B cell (primary cell): ENCODE results near the gene F2RL3. TPM values are rescaled to one million over a fixed set of nuclear protein-coding genes. Genes with fewer than 3 reads are reported as not detected.

Source experiments
- ATAC-seq: fragments of 200-7000 bp; cut with Tn5 transposase; one replicate; pipeline ENCODE4 v1.10.0; 2021; ENCODE audit warnings: low read depth, mild to moderate bottlenecking, moderate number of reproducible peaks, moderate library complexity
- CTCF ChIA-PET: fragments of 350-600 bp; sonication (Branson Sonifier 250); formaldehyde crosslinking; loops from one replicate; lab custom pipeline; 2021; ENCODE audit warnings: antibody characterized with exemption, inconsistent platforms; lab: Charles Lee
- POLR2A ChIA-PET: fragments of 350-600 bp; sonication (Branson Sonifier 250); formaldehyde crosslinking; loops from one replicate; lab custom pipeline; 2021; ENCODE audit warnings: antibody characterized with exemption; lab: Charles Lee
- DNase-seq: peaks from one replicate; pipeline ENCODE4 v3.0.0; 2013
- H2AFZ ChIP-seq: 2 replicates; pipeline ENCODE4 v1.6.1; 2012; ENCODE audit warnings: mild to moderate bottlenecking, low read depth, low read length; ENCODE audit not compliant: insufficient read depth, poor library complexity, severe bottlenecking
- H3K27ac ChIP-seq, 2 donors: 1 replicate in 1 of 2; 2 replicates in 1 of 2; pipeline ENCODE4 v1.5.1; 2012 to 2013; ENCODE audit warnings: low read length in 2 of 2, mild to moderate bottlenecking in 2 of 2, moderate library complexity in 1 of 2
- H3K27me3 ChIP-seq, 4 experiments: fragments of 200-600 bp in 1 of 4; sonication (generic) in 1 of 4; replicated peaks in 1 of 4; 1 replicate in 2 of 4; 2 replicates in 2 of 4; pipeline versions ENCODE4 v1.6.1 to v1.7.0; 2013 to 2016; ENCODE audit warnings: low read length in 3 of 4, mild to moderate bottlenecking in 2 of 4, mixed read lengths in 1 of 4, moderate library complexity in 1 of 4; ENCODE audit not compliant: insufficient read depth in 4 of 4, control insufficient read depth in 3 of 4; ENCODE audit errors: control extremely low read depth in 1 of 4
- H3K36me3 ChIP-seq, 2 experiments: replicated peaks in 1 of 2; 1 replicate in 1 of 2; 2 replicates in 1 of 2; pipeline versions ENCODE4 v1.6.1 to v1.7.1; 2013; ENCODE audit warnings: low read length in 1 of 2; ENCODE audit not compliant: insufficient read depth in 2 of 2, control insufficient read depth in 1 of 2; ENCODE audit errors: control extremely low read depth in 1 of 2, extremely low read depth in 1 of 2
- H3K4me1 ChIP-seq, 2 donors: fragments of 200-600 bp in 1 of 2; sonication (generic) in 1 of 2; 1 replicate in 1 of 2; 2 replicates in 1 of 2; pipeline versions ENCODE4 v1.5.1 to v1.6.1; 2013 to 2017; ENCODE audit warnings: low read length in 2 of 2; ENCODE audit not compliant: control insufficient read depth in 2 of 2, insufficient read depth in 2 of 2
- H3K4me2 ChIP-seq: replicated peaks from 2 replicates; pipeline ENCODE3; 2012; ENCODE audit warnings: mild to moderate bottlenecking, low read depth, low read length; ENCODE audit not compliant: poor library complexity, severe bottlenecking
- H3K4me3 ChIP-seq, 5 experiments: fragments of 200-600 bp in 1 of 5; sonication (generic) in 1 of 5; 1 replicate in 3 of 5; 2 replicates in 2 of 5; pipeline versions ENCODE4 v1.5.1 to v1.7.0; 2011 to 2016; ENCODE audit warnings: low read length in 4 of 5, mild to moderate bottlenecking in 4 of 5, low read depth in 2 of 5, control low read depth in 1 of 5, moderate library complexity in 1 of 5; ENCODE audit not compliant: insufficient read depth in 1 of 5; ENCODE audit errors: control extremely low read depth in 1 of 5, extremely low read depth in 1 of 5
- H3K79me2 ChIP-seq: fragments of 200-600 bp; sonication (generic); one replicate; pipeline ENCODE4 v1.6.0; 2016; ENCODE audit warnings: low read length; ENCODE audit not compliant: control insufficient read depth, insufficient read depth
- H3K9ac ChIP-seq: fragments of 200-600 bp; sonication (generic); 2 replicates; pipeline ENCODE4 v1.6.1; 2017; ENCODE audit warnings: mild to moderate bottlenecking, low read length, moderate library complexity
- H3K9me3 ChIP-seq, 3 donors: one replicate each; pipeline versions ENCODE4 v1.6.1 to v1.7.1; 2013; ENCODE audit warnings: low read length in 2 of 3; ENCODE audit not compliant: control insufficient read depth in 2 of 3, insufficient read depth in 1 of 3; ENCODE audit errors: control extremely low read depth in 1 of 3
- H4K20me1 ChIP-seq: 2 replicates; pipeline ENCODE4 v1.6.0; 2012; ENCODE audit warnings: mild to moderate bottlenecking, low read length; ENCODE audit not compliant: insufficient read depth, control insufficient read depth, poor library complexity, severe bottlenecking
- H3K27ac Mint-ChIP-seq: one replicate; pipeline ENCODE4 v1.8.0; 2021; ENCODE audit warnings: mixed read lengths
- H3K27me3 Mint-ChIP-seq: one replicate; pipeline ENCODE4 v1.8.0; 2021; ENCODE audit warnings: mixed read lengths
- H3K4me1 Mint-ChIP-seq: one replicate; pipeline ENCODE4 v1.8.0; 2021; ENCODE audit warnings: mixed read lengths
- H3K4me3 Mint-ChIP-seq: one replicate; pipeline ENCODE4 v1.8.0; 2021; ENCODE audit warnings: mixed read lengths
- H3K9me3 Mint-ChIP-seq: one replicate; pipeline ENCODE4 v1.8.0; 2022; ENCODE audit warnings: mixed read lengths; ENCODE audit not compliant: insufficient read depth
- CTCF ChIP-seq: fragments of 200-600 bp; IDR thresholded peaks from one replicate; pipeline ENCODE4 v1.8.0; 2022; ENCODE audit warnings: antibody characterized with exemption, mild to moderate bottlenecking
- EZH2 ChIP-seq: IDR thresholded peaks from 2 replicates; pipeline ENCODE4 v1.6.1; 2012; ENCODE audit warnings: borderline replicate concordance, low read depth, mild to moderate bottlenecking, moderate library complexity, low read length; ENCODE audit not compliant: insufficient read depth, poor library complexity, severe bottlenecking
- WGBS: methylation state at CpG from one replicate; pipeline ENCODE4 v1.1.5; 2013; ENCODE audit warnings: missing lambda C conversion rate; ENCODE audit not compliant: insufficient coverage; 5-methylcytosine and 5-hydroxymethylcytosine counted together
- intact Hi-C: fragments of 100-400 bp; cut with micrococcal nuclease; formaldehyde crosslinking; loops from one replicate; pipeline ENCODE4 v1.10.0; 2022
- polyA plus RNA-seq: library from polyadenylated mRNA; depleted of rRNA; stranded (reverse); fragments of >200 nt; gene quantifications from 2 replicates; pipeline ENCODE4 v1.2.3, GENCODE V29; 2012
- total RNA-seq, 2 donors: library from RNA; stranded (reverse); fragments of 120-200 nt in 1 of 2; gene quantifications; 1 replicate in 1 of 2; 2 replicates in 1 of 2; pipeline versions ENCODE4 v1.2.3 to v1.2.4, GENCODE V29; 2013 to 2022

Gene F2RL3
- total and polyA plus RNA-seq, 2 donors (not counting 1 experiment from before 2014, with no cell fraction given), result 0.01 to 1.1 TPM

DNA sequence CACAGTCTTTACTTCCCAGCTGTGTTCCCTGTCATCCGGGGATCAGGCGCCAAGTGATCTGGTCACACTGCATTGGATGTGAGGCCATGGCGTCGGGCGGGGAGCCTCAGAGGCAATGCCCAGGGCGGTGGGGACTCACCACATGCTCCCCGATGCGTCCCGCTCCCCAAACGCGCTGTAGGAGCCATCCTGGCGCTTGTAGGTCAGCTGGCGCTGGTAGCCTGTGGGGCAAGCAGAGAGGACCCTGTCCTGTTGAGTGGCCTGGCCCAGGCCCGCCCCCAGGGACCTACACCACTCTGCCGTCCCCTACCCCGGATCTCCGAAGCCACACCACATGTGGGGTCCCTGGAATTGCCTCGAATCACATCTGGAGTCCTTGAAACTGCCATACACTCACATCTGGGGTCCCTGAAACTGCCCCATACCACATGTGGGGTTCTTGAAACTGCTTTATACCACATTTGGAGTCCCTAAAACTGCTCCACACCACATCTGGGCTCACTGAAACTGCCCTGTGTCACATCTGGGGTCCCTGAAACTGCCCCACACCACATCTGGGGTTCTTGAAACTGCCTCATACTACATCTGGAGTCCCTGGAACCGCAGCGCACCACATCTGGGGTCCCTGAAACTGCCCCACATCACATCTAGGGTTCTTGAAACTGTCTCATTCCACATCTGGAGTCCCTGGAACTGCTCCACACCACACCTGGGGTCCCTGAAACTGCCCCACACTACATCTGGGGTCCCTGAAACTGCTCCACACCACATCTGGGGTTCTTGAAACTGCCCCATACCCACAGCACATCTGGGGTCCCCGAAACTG, 33.2 kb downstream of the F2RL3 start:
- Mint-ChIP-seq H3K27me3 (peaks cover 18% of the 10 kb centered on the region), H3K4me1 (no peaks in the 10 kb centered on the region), H3K4me3 (no peak overlapping the region), H3K9me3 (peaks cover 8% of the 10 kb centered on the region), H3K27ac (no peak overlapping the region)
- Histone ChIP-seq H3K79me2 (no peaks in the 10 kb centered on the region), H3K4me1 (no peaks in the 10 kb centered on the region), H3K27ac (no peak overlapping the region), H3K9ac (no peak overlapping the region), H2AFZ (no peak overlapping the region), H3K4me2 (no peak overlapping the region), H3K36me3 (no peaks in the 10 kb centered on the region), H3K4me3 (no peak overlapping the region), H3K27me3 (peaks cover 0 to 10% (median 0%) of the 10 kb centered on the region in 4 experiments), H3K9me3 (peaks cover 0 to 46% (median 4%) of the 10 kb centered on the region in 3 donors), H4K20me1 (no peaks in the 10 kb centered on the region)
- no peak for TF ChIP-seq CTCF
- TF ChIP-seq EZH2, result no peak
- DNase-seq, result no peak
- ChIA-PET CTCF (no interaction called here), POLR2A (no interaction called here)
- intact Hi-C loops, result no loop called here
- no peak for ATAC-seq
- 91% methylated on average over 21 of the region's 21 CpGs for WGBS

DNA sequence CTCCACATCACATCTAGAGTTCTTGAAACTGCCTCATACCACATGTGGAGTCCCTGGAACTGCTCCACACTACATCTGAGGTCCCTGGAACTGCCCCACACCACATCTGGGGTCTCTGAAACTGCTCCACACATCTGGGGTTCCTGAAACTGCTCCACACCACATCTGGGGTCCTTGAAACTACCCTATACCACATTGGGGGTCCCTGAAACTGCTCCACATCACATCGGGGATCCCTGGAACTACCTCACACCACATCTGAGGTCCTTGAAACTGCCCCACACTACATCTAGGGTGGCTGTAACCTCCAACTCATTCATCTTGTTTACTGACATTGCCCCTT, 33.8 kb downstream of the F2RL3 start:
- POLR2A ChIA-PET, result no interaction called here
- Histone ChIP-seq H3K36me3 (no peaks in the 10 kb centered on the region), H3K4me2 (no peak overlapping the region), H3K27me3 (peaks cover 0 to 10% (median 0%) of the 10 kb centered on the region in 4 experiments), H3K4me1 (no peaks in the 10 kb centered on the region), H3K9me3 (peaks cover 0 to 47% (median 4%) of the 10 kb centered on the region in 3 donors), H3K9ac (no peak overlapping the region), H3K27ac (no peak overlapping the region), H2AFZ (no peak overlapping the region), H3K4me3 (no peak overlapping the region), H3K79me2 (no peaks in the 10 kb centered on the region), H4K20me1 (no peaks in the 10 kb centered on the region)
- Mint-ChIP-seq H3K4me3 (no peak overlapping the region), H3K27ac (no peak overlapping the region), H3K4me1 (no peaks in the 10 kb centered on the region), H3K9me3 (peaks cover 8% of the 10 kb centered on the region), H3K27me3 (peaks cover 15% of the 10 kb centered on the region)
- TF ChIP-seq EZH2, result no peak
- TF ChIP-seq CTCF, result no peak
- ATAC-seq, result no peak
- DNase-seq, result no peak
- CTCF ChIA-PET, result no interaction called here
- intact Hi-C loops, result no loop called here
- WGBS, result 62% methylated on average over 1 of the region's 1 CpG
